NOMO-1 treated with DMSO at 0.1 percent for 48 hours (cell line): Measurements from ENCODE around the gene CCDC85C.

Source experiments
- DNase-seq: peaks from one replicate; lab custom pipeline; 2025; ENCODE audit not compliant: unreplicated experiment; lab: John Stamatoyannopoulos, UW

The CCDC85C gene

DNA sequence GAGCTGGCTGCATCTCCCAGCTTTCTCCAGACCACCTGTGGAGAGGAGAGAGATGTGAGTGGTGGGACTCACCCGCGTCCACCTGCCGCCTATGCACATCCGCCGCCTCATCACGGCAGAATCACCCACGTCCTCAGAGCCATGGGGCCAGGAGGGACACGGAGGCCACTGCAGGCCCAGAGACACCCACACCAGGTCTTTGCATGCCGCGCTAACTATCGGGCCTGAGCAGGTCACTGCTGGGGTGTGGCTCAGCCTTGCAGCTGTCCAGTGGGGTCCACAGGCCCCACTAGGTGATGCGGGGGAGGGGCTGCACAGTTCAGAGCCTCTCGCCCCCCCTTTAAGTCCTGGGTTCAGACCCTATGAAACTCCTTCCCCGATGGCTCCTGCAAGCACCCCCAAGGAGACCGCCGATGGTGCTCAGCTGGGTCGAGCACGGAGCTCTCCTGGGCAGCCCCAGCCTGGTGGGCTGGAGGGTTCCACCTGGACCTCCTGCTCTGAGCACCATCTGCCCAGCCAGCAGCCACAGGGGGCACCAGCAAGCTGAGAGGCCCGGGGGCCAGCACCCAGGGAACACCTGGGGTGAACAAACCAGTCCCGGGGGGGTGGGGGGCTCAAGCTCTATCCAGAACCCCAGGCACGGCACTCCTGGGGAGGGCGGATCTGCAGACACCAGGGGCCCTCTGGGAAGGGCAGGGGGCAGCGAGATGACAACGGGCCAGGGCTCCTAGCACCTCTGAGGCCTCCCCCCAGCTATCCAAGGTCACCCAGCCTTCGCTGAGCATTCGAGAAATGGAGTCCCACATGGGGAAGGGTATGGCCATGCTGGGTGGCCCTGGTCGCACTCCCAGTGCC is 88.5 kb downstream of the CCDC85C start:
- DNase-seq: no peak

DNA sequence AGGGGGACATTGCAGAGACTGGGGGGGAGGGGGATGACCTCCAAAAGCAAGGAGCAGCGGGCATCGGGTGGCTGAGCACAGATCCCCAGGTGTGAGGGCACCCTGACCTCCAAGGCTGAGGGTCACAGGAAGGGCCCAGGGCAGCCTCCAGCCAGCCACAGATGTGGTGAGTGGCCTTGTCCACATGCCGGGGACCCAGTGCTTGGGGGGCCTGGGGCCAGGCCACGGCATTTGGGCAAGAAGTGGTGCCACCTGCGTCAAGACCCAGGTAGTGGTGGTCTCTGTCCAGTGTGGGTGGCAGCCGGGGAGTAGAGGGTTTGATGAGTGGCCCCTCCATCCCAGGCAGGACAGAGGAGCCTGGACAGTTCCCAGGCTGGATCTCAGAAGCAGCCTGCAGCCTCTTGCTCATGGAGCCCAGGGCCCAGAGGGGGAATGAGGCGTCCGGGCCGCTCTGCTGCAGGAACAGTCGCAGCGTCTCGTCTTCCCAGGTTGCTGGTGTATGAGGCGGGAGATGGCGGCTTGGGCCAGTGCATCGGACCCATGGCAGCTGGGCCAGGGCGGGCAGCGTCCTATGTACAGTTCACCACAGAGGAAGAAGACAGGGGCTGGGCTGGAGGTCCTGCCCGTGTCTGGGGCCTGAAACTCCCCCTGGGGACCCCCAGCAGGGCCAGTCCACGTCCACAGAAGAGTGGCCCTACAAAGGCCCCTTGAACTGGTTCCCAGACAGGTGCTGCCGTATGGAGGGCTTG is 89.3 kb downstream of the CCDC85C start:
- DNase-seq: no peak

DNA sequence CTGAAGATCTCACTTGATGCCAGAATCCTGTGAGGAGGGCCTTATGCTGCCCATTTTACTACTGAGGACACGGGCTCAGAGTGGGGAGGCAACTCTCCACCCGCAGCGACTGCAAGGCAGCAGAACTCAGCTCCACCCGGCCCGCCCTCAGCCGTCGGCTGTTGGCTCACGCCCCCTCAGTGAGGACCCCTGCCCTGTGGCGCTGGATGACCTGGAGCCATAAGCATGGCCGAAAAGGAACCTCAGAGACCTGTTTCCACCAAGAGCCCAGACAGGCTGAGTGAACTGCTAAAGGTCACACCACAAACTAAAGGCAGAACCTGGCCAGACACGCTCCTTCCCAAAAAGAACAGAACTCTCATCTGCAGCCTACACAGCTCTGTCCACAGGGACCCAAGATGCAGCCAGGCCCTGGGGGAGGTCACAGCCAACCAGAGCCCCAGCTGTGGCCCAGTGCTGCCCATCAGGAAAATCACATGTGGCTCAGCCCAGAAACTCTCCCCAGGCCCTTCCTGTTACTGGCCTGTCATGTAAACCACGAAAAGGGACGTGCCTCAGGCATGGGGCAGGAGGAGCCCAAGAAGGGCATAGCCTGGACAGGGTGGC is 90.0 kb downstream of the CCDC85C start:
- DNase-seq: no peak

DNA sequence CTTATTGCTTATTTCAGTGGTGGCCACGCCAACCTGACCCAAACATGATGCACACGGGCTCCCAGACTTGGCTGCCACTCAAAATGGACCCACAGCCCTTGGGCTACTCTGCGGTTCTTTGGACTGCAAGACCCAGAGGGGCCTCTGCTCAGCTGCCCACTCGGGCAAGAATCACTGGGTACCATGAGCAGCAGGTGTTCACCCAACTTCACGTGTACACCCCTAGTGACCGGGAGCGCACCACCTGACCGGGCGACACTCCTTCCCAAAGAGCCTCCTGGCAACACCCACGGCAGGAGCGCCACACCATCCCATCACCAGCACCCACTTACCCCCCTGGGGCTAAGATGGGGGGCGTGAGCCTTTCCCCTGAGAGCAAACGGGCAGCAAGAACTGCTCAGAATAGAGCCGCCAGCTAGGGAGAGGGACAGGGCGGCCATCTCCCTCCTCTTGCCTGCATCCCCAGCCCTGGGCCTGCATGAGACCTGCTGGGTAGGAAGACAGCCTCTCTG is 90.8 kb downstream of the CCDC85C start:
- no peak for DNase-seq

DNA sequence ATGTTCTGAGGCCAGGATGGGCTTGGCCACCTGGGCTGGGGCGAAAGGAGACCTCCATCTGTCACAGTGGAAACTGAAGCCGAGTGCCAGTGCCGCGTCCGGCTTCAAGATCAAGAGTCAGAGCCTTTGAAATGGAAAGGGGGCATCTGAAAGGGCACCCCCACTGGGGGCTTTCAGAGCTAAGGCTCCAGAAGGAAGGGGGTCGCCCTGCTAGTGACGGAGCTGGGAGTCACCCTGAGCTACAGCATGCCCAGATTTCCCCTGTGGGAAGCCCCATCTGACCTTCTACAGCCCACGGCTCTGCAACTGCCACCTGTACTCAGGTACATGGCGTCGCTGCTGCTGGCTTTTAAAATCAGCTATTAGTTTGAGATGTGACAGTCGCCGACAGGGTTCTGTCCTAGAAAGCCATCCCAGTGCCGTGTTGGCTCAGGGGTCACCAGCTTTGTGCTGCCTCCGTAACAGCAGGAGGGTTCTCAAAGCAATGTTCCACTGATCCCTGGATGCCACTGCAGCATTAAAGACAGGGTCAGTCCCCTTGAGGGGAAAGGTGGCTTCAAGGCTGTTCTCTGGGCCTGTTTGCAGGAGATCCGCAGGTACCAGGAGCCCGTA is 91.3 kb downstream of the CCDC85C start:
- no peak for DNase-seq

DNA sequence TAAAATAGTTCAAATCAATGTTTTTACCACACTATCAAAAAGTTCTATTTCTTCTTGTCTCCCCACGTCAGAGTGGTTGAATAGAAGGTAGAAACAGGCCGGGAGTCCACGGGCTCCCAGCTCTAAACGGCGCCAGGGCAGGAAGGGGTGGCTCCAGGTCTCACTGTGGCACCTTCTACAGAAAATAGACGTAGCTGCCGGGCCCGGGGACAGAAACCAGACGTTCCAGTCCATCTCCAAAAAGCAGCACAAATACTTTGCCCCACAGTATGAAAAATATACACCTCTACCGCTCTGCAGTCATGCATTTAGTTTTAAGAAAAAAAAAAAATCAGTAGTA is 91.9 kb downstream of the CCDC85C start:
- no peak for DNase-seq

DNA sequence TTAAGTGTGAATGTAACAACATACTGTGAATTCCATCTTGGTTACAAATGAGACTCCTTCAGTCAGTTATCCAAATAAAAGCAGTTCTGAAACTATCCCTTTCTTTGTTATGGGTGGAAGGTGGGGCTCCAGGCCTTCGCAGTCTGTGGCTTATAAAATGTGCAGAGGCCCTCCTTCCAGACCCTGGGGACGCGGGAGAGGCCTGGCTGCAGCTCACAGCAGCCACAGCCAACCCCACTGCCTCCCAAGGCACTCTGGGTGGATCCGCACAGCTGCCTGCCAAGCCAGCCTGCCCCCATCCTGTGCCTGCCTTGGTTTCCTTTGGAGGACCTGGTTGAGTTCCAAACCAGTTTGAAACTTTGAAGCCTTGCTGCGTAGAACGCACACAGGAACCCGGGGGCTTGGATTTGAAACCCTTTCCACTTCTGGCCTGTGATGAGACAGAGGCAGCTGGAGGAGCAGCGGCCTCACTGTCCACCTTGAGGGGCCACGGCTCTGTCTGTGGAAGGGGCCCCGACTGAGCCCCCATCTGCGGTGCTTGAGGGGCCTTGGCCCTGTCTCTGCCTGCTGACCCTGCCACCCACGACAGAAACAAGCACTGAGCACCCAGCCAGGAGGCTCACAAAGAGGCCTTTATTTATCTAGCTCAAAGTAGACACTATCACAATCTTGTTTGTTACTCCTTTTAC is 92.4 kb downstream of the CCDC85C start:
- DNase-seq: no peak

DNA sequence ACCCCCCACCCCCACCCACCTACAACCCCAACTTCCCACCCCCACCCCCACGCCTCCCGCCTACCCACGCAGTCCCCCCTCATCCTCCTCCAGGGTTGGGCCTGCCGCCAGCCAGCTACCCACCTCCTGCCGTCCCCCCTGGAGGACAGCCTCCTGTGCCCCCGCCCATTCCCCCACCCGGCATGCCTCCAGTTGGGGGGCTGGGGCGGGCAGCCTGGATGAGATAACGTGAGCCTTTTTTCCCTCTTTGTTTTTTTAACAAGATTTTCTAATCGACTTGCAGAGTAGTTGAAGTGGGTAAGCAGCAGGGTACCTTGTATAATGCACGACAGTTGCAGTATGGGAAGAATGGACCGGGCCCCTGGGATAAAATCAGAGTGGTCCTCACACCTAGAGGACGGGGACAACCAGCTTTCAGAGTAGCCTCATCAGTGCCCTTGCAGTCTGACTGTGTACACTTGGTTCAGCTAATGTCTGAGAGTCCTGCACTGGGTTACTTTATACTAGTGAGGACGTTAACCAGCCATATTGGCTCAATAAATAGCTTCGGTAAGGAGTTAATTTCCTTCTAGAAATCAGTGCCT is 93.4 kb downstream of the CCDC85C start:
- DNase-seq: no peak

DNA sequence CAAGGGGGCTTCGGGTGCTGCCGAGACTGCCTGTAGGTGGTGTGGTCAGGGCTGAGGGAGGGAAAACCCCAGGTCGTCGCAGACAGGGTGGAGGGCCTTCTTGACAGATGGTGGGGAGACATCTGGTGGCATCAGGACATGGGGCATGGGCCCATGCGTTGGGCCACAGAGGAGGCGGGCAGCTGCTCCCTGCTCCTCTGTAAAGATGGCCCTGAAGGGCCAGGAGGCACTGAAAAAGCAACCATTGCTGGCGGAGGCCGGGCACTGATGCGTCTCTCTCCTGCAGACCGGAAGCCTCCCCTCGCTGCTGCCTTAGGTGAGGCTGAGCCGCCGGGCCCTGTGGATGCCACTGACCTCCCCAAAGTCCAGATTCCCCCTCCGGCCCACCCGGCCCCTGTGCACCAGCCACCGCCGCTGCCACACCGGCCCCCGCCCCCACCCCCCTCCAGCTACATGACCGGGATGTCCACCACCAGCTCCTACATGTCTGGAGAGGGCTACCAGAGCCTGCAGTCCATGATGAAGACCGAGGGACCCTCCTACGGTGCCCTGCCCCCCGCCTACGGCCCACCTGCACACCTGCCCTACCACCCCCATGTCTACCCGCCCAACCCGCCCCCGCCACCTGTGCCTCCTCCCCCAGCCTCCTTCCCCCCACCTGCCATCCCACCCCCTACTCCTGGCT is 94.0 kb downstream of the CCDC85C start:
- DNase-seq: no peak

DNA sequence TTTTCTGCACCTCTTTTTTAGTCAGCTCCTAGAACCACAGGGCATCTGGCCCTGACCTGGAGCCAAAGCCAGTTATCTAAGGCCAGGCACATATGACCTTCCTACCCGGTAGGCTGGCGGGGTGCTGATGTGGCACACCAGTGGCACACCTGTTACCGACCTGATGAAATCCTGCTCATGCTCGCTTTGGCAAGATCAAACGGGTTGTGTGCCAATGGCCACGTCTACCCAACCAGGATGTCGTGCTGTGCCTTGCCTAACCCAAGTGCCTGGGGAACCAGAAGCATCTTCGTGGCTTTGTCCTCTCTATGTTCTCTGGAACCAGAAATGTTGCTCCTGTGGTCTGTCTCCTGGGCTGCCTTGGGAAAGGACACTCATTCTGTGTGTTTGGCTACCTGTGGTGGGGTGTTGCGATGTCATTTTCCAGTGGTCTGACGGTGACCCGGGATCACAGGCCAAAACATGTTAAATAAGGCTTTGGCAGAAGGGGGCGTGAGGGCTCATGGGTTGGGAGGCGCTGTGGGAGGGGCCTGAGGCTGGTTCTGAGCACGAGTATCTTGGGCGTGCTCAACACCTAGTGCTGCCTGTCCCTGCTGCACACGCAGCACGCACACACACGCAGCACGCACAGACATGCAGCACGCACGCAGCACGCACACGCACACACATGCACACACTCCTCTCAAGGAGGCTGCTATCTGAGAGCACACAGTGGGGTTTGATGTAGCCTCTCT is 94.9 kb downstream of the CCDC85C start:
- no peak for DNase-seq

DNA sequence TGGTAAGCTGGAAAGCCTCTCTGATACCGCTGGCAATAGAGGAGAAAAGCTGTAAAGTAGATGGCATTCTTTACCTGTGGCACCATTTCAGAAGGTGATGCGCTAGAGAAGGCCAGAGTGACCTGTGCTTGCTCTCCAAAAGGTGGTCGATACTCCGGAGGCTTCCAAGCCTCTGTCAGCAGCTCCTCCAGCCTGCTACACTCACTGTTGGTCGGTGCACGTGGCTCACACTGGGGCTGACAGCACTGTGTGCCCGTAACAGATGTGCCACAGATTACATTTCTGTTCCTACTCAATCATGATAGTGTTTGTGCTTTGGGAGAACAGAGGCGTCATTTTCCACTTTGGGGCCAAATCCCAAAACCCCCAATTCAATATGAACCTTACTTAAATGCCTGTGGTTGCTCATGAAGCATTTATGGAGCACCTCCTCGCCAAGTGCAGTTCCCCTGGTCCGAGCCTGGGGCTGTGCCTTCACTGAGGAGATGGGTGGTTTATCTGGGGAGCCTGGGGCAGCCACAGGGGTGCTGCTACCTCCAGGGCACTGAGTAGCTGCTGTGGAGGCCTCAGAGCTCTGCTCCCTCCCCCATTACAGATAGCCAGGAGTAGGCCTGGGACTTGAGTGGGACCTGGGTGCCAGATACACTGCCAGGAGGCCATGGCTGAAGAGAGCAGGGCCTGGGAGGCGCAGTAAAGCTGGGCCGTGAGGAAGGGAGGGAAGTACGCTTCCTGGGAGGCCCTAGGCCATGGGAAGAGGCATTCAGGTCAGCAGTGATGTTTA is 96.0 kb downstream of the CCDC85C start:
- no peak for DNase-seq

DNA sequence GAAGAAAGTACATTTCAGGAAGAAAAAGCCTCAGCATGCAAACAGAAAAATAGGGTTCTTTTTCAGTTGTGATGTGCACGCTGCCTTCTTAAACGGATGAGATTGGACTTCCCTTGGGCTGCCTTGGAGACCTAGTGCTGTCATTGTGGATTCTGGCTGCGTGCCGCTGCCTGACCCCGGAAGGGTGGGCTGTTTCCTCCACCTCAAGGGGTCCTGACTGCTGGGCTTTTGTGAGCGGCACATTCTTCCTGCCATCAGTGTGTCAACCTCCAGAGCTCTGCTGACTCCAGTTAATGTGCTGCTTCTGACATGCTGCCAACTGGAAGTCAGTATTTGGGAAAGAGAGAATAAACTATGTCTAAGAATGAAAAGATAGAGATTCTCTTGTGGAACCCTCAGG is 97.7 kb downstream of the CCDC85C start:
- no peak for DNase-seq

DNA sequence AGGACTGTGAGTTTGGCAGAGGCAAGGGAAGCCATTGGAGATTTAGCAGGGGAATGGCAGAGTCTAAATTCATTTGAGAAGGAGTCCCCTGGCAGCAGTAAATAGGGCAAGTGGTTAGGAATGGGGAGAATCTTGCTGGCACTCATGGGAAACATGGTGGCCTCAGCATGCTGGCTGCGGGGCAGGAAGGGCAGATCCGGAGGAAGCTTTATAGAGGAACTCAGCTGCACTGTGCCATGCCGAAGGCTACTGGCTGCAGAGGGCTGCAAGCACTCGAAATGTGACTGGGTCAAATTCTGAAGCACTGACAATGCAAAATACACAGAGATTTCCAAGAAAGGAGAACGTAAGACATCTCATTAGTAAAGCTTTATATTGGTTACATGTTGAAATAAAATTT is 98.9 kb downstream of the CCDC85C start:
- no peak for DNase-seq

DNA sequence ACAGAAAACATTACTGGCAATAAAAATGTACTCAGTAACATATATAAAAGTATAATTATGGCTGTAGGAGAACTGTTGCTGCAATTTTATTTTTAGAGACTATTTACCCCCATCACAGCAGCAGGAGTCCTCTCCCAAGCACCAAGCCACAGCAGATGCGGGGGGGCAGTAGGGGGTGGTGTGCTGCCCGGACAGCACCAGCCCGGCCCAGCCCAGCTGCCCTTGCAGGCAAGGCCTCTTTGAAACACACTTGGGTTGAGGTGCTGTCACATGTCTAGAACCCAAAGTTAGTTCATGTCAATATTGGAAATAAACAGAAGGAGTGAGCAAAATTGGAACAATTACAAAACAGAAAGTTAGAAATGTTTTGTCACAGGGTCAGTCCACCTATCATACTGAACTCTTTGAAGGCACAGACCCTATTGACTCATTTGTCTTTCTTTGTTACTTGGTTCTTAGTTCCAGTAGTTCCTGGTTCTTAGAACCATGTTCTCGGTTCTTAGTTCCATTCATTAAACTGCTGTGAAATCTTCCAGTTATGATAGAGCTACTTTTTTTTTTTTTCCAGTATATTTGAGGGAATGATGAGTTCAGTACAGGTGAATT is 100.1 kb downstream of the CCDC85C start:
- no peak for DNase-seq

DNA sequence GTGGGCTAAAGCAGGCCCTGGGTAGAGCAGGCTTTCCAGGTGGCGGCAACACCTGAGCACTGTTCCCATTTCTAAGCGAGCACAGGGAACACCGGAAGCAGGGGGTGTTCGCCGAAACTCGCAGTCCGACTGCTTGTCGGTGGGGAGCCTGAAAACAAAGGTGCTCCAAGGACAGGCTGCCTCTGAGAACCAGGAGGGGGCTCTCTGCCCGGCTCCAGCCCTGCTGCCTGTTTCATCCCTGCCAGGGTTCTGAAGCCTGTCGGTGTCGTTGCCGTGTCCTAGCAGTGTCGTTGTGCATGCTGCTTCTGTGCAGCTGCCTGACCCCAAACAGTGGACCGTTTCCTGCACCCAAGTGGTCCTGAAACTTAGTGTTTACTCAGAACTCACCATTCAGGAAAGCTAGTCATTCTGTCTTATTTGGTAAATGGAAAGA is 101.0 kb downstream of the CCDC85C start:
- DNase-seq: no peak

DNA sequence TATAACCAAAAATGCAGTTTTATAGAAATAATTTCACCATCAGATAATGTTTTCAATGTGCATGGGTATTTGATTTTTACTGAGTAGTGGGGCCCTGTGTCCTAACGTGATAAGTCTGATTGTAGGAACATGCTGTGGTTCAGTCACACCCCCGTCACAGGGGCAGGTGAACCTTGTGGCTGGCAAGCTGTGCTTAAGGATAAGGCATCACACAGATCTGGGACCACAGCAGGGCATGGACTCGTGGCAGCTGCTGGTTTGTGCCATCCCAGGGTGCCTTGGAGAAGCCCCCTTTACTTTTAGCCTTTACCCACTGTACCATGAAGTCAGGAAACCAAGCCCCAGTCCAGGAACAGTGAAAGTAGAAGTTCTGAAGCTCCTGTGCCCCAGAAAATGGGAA is 106.1 kb downstream of the CCDC85C start:
- no peak for DNase-seq

DNA sequence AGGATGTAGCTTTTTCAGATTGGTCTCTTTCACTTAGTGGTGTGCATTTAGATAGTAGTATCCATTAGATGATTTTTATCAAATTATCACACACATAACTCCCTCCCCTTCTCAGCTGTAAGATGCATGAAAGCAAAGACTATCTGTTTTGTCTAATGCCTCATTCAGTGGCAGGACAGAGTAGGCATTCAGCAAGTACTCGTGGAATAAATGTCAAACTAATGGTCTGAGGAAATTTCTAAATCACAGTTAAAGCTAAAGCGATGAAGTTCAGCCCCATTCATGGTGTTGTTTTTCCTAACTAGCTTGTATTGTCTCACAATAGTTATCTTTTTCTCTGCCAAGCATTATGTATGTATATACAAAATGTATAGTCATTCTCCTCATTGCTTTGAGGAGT is 106.7 kb downstream of the CCDC85C start:
- DNase-seq: no peak

DNA sequence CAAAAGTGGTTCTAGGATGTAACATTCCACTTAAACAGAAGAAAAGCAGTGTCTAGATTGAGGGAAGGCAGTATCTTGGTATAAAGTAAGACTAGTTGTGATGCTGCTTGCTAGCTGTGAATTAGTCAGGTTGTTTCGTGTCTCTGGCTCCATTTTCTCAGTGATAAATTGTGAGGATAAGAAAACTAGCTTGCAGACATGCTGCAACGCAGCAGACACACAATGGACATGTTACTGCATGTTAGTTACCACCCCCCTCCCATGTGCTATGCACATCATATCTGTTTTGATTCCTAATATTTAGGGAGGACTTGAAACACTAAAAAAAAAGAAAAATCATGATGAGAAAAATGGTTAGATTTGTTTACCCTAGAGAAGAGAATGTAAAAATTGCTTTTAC is 119.9 kb downstream of the CCDC85C start:
- DNase-seq: no peak
